Measurements from ENCODE around the gene AP3M1. TPM values are rescaled to one million over a fixed set of nuclear protein-coding genes. Genes with fewer than 3 reads are reported as not detected.

Gene AP3M1
- total RNA-seq, 1 donor from 2014 or later = 28.0 TPM

DNA sequence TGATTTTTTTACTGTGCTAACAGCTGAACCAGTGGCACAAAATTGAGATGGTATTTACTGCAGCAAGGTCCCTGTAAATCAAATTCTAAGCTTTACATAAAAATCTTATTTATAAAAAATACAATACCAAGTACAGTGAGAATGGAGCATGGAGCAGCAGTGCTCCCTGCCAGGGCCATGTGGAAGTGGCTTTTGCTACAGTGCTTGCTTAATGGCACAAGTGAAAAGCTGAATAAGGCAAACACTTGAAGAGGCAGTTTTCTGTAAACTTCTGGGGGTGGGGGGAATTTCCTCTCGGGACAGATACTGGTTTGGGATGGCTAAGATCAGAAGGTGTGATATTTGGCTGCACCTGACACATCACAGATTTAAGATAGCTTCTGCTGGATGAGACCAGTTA lies 27.5 kb downstream of the AP3M1 start:
- DNase-seq (ENCODE audit: missing footprints) = no peak
- intact Hi-C loops (cut with DNase I) = no loop called here
- no peak for ATAC-seq

DNA sequence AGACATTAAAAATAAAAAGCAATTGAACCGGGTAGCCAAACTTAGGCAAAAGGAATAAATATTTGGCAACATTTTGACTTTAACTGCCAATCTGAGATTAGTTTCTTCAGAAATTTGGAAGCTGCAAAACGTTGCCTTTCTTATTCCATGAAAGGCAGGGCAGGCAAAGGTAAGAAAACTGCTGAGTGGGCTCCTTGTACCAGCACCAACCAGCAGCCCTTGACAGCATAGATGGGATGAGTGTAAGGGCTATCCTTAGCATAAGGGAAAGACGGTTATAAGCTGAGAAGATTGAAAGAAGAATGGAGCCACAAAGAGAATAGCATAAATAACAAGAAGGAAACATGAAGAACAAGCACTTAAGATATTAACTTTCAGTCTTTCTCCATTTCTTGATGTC lies 28.6 kb downstream of the AP3M1 start:
- no peak for ATAC-seq
- DNase-seq (ENCODE audit: missing footprints) = no peak
- intact Hi-C loops (cut with DNase I) = no loop called here

GRCh38 chr10:74121368-74121767 lies 29.3 kb downstream of the AP3M1 start:
- no peak for ATAC-seq
- DNase-seq (ENCODE audit: missing footprints) = no peak
- intact Hi-C loops (cut with DNase I) = no loop called here

DNA sequence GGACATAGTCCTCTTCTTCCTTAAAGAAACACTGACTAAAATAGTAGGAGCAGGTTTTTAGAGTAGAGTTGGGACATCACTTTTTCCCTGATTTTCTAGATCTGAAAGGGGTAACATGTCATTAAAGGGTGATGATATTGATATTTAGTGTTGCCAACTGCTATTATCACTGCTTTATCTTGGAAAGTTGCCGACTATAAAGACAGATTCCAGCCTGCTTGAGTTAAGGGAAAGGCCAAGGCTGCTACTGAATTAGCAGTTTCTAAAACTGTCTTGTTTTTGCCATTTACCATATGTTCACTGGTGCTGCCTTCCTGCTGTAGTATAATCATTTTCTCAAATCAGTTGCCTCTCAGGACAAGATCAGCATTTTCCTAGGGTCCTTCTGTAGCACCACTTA lies 29.7 kb downstream of the AP3M1 start:
- ATAC-seq = no peak
- intact Hi-C loops (cut with DNase I) = no loop called here
- DNase-seq (ENCODE audit: missing footprints) = no peak

GRCh38 chr10:74118804-74119203 lies 31.8 kb downstream of the AP3M1 start:
- ATAC-seq (no peak), DNase-seq (ENCODE audit: missing footprints) (no peak)
- intact Hi-C loops (cut with DNase I) = no loop called here

GRCh38 chr10:74117738-74118137 lies 32.9 kb downstream of the AP3M1 start:
- intact Hi-C loops (cut with DNase I) = no loop called here
- DNase-seq (ENCODE audit: missing footprints) = no peak
- no peak for ATAC-seq

DNA sequence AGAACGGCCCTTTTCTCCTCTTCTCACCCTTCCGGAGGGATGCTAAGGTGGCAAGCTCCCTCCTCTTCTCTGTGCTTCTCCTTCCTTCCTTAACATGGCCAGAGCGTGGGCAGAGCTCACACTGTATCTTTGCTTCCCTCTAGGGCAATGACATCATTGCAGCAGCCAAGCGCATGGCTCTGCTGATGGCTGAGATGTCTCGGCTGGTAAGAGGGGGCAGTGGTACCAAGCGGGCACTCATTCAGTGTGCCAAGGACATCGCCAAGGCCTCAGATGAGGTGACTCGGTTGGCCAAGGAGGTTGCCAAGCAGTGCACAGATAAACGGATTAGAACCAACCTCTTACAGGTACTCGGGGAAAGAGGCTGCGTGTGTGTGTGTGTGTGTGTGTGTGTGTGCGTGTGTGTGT lies 36.6 kb downstream of the AP3M1 start:
- ATAC-seq = peak; percentile 19
- intact Hi-C loops (cut with DNase I) = no loop called here
- no peak for DNase-seq (ENCODE audit: missing footprints)

- DNase-seq (ENCODE audit: missing footprints) (no peak), ATAC-seq (peak; percentile 18)
- intact Hi-C loops (cut with DNase I) = no loop called here
Measured at GRCh38 chr10:74113546-74113945, 37.1 kb downstream of the AP3M1 start.

DNA sequence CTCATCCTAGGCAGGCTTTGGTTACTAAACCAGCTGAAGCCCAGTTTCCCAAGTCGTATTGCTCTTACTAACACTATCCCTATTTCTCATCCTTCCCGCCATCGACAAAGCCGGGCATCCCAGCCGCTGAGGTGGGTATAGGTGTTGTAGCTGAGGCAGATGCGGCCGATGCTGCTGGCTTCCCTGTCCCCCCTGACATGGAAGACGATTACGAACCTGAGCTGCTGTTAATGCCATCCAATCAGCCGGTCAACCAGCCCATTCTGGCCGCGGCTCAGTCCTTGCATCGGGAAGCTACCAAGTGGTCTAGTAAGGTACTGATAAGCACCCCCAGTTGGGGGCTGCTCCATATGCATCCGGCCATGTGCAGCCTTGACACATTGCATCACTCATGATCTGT lies 38.8 kb downstream of the AP3M1 start:
- intact Hi-C loops (cut with DNase I) = no loop called here
- ATAC-seq (no peak), DNase-seq (ENCODE audit: missing footprints) (no peak)

- intact Hi-C loops (cut with DNase I) = no loop called here
- no peak for ATAC-seq
Measured at GRCh38 chr10:74110120-74110519, 40.5 kb downstream of the AP3M1 start.

DNA sequence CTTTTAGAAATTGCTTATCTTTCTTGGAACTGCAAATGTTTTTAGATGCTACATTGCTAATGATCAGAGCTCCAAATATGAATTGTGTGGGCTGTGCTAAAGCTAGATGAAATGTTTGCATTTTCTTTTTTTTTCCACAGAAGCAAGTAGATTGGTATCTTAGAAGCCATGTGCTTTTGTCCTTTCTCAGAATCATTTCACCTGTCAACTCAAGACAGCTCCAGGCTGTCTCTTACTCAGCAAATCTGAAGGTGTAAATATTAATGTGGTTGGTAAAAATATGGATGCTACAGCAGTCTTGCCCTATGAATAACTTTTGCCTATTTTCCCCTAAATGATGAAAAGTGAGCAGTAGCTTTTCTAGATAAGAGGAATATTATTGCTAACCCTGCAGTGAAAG lies 41.2 kb downstream of the AP3M1 start:
- intact Hi-C loops (cut with DNase I) = no loop called here
- ATAC-seq (no peak), DNase-seq (ENCODE audit: missing footprints) (no peak)

More at GRCh38 chr10:74110120-74110519, 40.5 kb downstream of the AP3M1 start:
- DNase-seq (ENCODE audit: missing footprints) = no peak

DNA sequence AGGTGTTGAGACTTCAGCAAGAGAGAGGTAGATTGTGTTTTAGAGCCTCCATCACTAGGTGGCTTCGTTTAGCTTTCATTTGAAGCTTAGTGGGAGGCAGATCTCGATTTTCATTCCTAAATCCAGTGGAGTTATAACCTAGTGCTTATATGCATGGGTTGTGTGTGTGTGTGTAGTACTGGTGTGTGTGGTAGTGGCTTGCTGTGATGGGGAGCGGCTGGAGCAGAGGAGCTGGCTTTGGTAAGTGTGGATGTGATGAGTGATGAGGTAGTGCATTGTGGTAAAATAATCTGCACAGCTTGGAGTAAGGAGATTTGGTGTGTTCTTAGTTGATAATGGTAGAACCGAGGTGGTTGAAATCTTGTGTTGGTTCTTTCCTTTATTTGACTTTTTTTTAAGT lies 43.2 kb downstream of the AP3M1 start:
- intact Hi-C loops (cut with DNase I) = no loop called here
- no peak for ATAC-seq
- no peak for DNase-seq (ENCODE audit: missing footprints)

DNA sequence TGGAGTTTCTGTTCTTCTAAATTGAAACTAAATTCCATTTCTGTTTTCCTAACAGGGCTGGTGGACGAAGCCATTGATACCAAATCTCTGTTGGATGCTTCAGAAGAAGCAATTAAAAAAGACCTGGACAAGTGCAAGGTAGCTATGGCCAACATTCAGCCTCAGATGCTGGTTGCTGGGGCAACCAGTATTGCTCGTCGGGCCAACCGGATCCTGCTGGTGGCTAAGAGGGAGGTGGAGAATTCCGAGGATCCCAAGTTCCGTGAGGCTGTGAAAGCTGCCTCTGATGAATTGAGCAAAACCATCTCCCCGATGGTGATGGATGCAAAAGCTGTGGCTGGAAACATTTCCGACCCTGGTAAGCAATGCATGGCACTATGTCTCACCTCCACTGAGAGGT lies 45.6 kb downstream of the AP3M1 start:
- ATAC-seq (no peak), DNase-seq (ENCODE audit: missing footprints) (no peak)
- intact Hi-C loops (cut with DNase I) = no loop called here

GRCh38 chr10:74104480-74104879 lies 46.1 kb downstream of the AP3M1 start:
- ATAC-seq = no peak
- no peak for DNase-seq (ENCODE audit: missing footprints)
- intact Hi-C loops (cut with DNase I) = no loop called here

DNA sequence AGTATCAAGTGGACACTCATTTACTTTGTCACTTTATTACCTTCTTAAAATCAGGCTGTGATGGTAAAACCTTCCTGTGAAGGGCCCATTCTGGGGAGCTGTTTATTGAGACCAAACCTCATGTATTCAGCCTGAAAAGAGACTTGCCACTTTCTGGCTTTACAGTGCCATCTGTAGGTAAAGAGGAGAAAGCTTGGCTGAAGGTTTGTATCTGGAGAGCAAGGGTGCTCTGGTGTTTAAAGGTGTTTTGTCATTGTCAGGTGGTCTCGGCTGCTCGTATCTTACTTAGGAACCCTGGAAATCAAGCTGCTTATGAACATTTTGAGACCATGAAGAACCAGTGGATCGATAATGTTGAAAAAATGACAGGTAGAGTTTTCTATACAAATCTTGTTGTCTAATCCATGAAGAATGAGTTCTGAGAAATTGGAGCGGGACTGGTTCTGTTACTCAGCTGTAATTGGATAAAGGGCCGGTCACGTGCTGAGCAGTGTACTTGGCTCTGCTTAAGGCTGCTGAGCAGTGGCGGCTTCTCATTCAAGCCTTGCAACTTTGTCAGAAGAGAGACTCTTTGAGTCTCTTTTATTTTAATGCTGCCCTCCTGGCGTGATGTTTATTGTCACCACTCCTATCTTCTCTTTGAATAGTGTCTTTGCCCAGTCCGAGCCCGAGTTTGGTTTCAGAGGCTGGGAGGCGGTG lies 46.9 kb downstream of the AP3M1 start:
- intact Hi-C loops (cut with DNase I) = no loop called here

DNA sequence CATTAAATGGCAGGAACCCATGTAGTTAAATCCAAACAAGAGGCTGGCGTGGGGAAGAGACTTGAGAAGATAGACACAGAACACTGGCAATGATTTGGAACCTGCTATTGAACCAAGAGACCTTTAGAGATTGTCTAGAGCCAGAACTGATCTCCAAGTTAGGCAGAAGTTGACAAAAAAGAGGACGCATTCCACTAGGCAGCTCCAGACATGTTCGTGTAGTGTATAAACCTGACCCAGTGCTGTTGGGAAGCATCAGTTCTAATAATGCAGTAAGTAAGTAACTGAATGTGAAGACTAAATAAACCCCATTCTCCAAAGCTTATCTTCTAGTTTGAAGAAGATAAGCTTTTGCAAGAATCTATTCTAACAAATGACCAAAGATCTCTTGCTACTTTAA lies 50.8 kb downstream of the AP3M1 start:
- intact Hi-C loops (cut with DNase I) = no loop called here
- DNase-seq (ENCODE audit: missing footprints) (no peak), ATAC-seq (no peak)

More for the DNA sequence above, 46.9 kb downstream of the AP3M1 start:
- no peak for DNase-seq (ENCODE audit: missing footprints)
- ATAC-seq = no peak

DNA sequence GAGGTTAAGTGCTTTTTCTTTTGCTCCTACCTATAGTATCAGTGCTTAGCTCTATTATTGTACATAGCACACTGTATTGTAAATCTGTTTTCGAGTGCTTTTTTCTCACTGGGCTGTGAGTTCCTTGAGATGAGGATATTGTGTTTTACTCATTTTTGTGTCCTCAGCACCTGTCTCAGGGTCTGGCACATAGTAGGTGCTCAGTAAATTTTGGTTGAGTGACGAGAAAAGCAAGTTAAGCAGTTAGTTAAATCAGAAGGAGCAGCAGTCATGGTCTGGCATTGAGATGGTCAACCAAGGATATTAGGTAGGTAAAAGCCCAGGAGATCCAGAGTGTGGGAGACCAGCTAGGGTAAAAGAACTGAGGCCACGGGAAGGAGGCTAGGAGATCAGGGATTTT lies 51.2 kb downstream of the AP3M1 start:
- intact Hi-C loops (cut with DNase I) = no loop called here
- ATAC-seq (no peak), DNase-seq (ENCODE audit: missing footprints) (no peak)

- intact Hi-C loops (cut with DNase I) = no loop called here
- DNase-seq (ENCODE audit: missing footprints) (no peak), ATAC-seq (no peak)
Measured at GRCh38 chr10:74097776-74098175, 52.9 kb downstream of the AP3M1 start.

GRCh38 chr10:74096777-74097176 lies 53.9 kb downstream of the AP3M1 start:
- ATAC-seq (no peak), DNase-seq (ENCODE audit: missing footprints) (no peak)
- intact Hi-C loops (cut with DNase I) = no loop called here

DNA sequence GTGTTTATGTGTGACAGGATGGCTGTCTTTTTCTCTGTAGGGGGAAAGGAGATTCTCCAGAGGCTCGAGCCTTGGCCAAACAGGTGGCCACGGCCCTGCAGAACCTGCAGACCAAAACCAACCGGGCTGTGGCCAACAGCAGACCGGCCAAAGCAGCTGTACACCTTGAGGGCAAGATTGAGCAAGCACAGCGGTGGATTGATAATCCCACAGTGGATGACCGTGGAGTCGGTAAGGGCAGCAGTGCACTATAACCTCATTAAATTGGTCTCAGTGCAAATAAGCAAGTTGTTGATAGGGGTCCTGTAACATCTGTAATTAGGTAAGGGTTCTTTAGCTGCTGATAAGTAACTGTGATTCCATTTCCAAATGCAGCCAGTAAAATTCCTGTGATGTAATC lies 56.4 kb downstream of the AP3M1 start:
- ATAC-seq (no peak), DNase-seq (ENCODE audit: missing footprints) (no peak)
- intact Hi-C loops (cut with DNase I) = no loop called here

DNA sequence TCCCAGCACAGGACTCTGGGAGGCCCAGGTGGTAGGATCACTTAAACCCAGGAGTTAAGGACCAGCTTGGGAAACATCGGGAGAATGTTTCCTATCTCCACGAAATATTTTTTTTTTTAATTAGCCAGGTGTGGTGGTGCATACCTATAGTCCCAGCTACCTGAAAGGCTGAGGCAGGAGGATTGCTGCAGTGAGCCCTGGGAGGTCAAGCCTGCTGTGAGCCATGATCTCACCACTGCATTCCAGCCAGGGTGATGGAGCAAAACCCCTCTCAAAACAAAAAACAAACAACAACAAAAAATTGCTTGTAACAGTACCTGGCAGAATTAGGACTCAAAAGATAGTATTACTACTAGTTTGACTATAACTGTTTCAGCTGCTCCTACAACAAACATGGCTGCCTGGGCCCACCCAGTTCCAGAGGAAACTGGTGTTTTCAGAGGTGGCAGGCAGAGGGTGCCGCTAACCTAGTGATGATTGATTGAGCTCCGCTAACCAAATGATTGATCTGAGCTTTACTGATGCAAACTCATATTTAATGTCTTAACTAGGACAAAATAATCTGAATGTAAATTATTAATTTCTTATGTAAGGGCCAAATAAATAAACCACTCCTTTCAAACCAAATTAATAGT lies 57.0 kb downstream of the AP3M1 start:
- DNase-seq (ENCODE audit: missing footprints) (no peak), ATAC-seq (no peak)
- intact Hi-C loops (cut with DNase I) = no loop called here

All from Right ventricle myocardium inferior (tissue), 1 donor.